GM12874 (cell line): ENCODE measurements around the gene CSF1.

Experiments
- CTCF ChIP-seq: IDR thresholded peaks from 2 replicates; pipeline ENCODE4 v1.5.1; 2011; ENCODE audit warnings: low read depth, mild to moderate bottlenecking, control low read depth, low read length, moderate library complexity; ENCODE audit not compliant: insufficient read depth

CSF1 gene

GRCh38 chr1:109910123-109910962 is at the start of gene CSF1:
Gene CSF1, plus strand, starts transcription at chr1:109910849. Its CDS starts 175 bp downstream, at chr1:109911024.
- TF ChIP-seq CTCF = no peak

- TF ChIP-seq CTCF = no peak
Observed at GRCh38 chr1:109863667-109864046, 47.0 kb upstream of the CSF1 start.

GRCh38 chr1:109864047-109864822 is 46.4 kb upstream of the CSF1 start:
- TF ChIP-seq CTCF = no peak

- TF ChIP-seq CTCF = no peak
Observed at GRCh38 chr1:109864930-109865612, 45.6 kb upstream of the CSF1 start.

GRCh38 chr1:109866071-109866470 is 44.6 kb upstream of the CSF1 start:
- TF ChIP-seq CTCF = no peak

- no peak for TF ChIP-seq CTCF
Observed at GRCh38 chr1:109873278-109874175, 37.1 kb upstream of the CSF1 start.
